Measurements from ENCODE around the gene LCE5A.
"Not testable (repeated sequence)": the region's sequence is repeated elsewhere in the genome, so short reads cannot be mapped to it uniquely, and the experiment has no call there.

LCE5A gene

DNA sequence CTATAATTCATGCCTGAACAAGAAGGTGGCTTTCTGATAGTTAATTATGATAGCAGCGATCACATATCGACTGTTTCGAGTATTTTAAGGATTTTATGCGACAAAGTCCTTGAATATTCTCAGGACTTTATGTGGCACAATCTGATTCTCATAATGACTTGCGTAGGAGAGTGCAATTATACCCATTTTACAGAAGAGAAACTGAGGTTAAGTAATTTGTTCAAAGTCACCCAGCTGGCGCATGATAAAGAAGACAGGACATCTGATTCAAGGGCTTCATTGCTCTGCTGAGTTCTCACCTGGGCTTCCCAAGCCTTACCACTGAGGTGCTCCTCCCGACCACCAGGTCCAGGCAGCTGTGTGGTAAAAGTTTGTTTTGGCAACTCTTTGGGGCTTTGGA lies 5.5 kb downstream of the LCE5A start:
- no peak for DNase-seq (ENCODE audit: low read depth)

DNA sequence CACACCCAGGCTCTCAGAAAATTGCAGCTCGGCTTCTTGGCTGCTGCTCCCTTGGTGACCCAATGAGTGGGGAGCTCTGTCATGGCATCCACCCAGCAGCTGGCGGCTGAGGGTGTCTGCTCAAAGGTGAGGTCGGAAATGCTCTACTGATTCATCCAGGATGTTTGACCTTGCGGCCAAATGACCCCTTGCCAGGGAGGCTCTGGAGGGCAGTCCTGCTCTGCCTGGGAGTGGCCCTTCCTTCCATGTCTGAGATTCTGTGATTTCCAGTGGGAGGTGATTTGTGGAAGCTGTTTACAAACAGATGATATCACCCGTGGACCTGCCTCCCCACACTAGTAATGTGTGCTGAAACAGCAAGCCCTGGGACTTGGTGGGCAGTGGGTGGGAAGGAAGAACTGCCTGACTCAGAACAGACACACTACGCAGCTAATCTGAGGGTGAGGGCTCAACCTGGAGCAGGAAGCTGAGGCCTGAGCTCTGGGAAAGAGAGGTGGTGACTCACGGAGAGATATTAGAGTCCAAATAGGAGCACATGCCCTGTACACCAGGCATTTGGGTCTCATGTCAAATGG lies 6.7 kb downstream of the LCE5A start:
- no peak for DNase-seq (ENCODE audit: low read depth)

DNA sequence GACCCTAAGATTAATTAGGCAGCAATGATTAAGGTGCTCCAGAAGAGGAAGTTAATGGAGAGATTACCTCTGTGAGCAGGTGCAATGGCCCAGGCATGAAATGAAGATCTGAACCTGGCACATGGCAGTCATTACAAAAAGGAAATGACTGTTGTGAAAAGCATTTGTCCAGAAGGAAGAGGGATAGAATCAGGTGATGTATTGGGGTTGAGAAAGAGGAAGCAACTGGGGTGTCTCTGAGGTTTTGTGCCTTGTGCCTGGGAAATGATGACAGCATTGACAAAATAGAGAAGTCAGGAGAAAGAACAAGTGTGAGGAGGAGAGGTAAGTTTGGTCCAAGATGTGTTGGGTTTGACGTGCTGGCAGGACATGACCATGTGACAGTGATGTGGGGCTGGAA lies 9.2 kb downstream of the LCE5A start:
- no peak for DNase-seq (ENCODE audit: low read depth)

DNA sequence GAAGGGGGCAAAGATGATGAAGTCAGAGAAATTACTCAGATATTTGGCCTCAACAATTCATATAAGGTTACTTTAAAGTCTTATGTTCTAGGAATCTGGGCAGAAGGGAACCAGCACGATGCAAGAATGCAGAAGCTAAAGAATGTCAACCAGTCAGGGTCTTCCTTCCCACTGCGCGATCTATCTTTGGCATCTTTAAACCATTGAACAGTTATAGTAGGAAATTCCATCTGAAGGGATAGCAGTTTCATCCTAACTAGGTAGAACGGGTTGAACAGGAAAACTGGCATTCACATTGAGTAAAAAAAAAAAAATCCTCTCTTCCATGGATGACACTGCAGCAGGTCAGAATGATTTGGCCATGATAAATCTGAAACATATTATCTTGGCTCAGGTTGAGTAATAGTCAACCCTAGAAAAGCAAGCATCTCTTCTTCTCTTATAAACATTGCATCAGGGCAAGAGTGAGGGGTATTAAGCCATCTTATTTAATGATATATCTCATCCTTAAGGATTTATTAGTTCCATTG lies 10.0 kb downstream of the LCE5A start:
- DNase-seq (ENCODE audit: low read depth) = no peak

DNA sequence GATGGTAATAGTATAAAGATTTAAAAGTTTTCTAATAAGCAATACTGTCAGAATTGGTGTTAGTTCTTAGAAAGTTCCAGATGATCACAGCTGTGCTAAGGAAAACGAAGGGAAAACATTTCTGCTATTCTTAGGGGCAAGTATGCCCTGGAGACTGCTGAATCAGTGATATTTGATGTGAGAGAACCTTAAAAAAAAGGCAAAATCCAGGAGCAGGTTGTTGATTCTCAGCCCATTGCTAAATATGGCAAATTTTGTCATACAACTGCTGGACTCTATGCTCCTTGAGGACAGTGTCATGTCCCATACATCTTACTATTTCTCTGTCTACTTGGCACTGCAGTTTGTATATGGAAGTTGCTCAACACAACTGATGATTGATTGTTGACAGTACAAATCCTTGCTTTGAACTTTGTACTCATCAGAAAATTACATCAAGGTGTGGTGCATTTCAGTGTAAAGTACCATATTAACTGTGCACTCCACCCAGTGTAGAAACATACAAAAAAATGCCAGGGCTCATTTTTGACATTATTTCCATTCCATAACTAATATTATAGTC lies 14.6 kb downstream of the LCE5A start:
- no peak for DNase-seq (ENCODE audit: low read depth)

DNA sequence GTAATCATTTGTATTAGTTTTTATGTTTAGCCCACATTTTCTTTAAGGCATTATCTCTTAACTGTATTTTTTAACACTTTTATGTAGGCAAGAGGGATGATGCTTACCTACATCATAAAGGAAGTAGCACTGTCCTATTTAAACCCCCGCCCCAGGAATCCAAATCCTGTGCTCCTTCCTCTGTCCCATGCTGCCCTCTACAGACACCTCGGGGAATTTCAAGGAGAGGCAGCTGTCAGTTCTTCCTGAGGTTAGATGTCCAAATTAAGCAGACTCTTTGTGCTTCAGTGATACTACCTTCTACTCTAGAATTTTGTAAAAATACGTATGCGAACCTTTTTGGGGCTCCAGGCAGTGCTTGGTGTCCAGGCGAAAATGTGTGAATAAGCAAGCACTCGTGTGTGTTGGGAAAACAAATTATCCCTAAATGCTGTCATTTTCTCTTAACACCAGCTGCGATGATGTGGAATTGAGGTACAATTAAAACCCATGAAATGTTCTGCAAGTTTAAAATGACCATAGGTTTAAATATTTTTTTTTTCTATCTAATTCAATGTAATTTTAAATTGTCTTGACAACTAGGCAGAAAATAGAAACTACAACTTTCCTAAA lies 22.8 kb downstream of the LCE5A start:
- no peak for DNase-seq (ENCODE audit: low read depth)

DNA sequence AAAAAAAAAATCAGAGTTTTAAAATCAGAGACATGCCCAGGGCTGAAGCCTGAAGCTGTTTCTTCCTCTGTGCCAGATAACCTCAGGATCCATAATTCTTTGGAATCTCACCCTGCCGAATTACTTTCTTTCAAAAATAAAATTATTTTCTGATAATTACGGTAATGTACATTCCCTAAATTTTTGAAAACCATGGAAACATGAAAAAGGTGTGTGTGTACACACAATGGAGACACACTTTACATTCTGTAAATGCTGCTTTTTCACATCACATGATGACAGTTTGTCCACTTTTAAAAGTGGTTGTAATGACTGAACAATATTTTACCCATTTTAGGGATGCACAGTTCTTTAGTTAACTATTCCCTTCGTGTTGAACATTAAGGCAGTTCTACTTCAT lies 25.2 kb downstream of the LCE5A start:
- DNase-seq (ENCODE audit: low read depth) = no peak

DNA sequence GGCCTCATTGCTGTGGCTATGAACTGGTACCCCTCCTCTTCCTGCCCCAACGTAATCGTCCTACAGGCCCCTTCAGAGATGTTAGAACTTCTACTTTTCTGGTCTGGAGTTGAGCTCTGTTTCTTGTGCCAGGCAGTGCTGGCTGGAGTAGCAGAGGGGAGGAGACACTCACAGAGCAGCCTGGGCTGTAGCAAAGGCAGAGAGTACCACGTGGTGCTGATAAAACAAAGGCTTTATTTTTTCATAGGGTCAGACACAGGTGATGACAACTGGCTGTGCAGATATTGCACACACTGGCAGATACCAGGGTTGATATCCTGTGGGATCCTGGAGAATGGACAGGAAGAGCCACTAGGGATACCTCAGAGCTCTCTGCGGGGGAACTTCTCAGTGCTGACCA lies 26.9 kb downstream of the LCE5A start:
- no peak for DNase-seq (ENCODE audit: low read depth)

DNA sequence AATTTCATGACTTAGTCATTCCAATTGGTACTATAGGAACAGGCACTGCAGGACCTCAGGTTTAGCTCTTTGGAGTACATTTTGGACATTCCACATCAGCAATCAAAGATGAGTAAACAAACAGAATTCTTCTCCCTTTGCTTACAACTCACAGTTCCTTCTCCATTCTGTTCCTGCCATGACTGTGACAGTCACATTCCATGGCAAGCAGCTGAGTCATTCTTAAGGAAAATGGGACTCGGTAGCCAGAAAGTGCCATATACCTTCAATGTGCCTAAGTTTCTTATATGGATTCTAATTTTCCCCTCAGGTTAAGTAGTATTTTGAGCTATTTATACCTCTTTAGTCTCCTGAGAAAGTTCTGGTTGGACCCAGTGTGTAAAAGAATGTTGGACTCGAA lies 29.3 kb downstream of the LCE5A start:
- DNase-seq (ENCODE audit: low read depth) = no peak

DNA sequence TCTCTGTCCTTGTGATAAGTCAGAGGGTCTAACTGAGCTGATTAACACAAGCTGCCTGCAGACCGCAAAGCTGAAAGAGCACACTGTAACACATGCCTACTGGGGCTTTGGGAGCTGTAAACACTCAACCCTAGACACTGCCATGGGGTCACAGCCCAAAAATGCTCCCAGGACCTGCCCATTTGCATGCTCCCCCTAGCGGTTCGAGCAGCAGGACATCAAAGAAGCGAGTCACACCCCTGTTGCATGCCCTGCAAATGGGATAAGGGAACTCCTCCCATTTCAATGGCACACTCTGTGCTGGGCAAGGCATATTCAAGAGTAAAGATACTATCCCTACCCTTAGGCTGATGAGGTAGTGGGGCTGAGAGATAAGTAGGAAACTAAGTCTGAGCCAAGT lies 33.2 kb downstream of the LCE5A start:
- DNase-seq (ENCODE audit: low read depth) = no peak

DNA sequence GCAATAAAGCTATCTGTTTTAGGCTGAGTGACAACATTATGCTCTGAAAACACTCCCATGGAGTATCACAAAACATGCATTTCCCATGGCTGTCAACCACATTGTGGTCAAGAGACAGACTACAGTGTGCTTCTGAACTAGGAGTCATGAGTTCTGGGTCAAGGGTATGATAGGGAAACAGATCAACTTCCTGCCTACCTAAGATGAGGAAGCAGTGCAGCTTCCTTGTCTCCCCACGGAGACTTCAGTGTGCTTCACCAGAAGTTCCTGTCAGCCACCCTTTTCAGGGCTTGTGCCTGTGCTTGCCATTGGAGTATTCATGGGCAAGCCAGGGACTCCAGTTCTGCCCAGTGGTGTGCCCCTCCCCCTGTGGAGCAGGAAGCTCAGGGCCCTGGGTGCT lies 36.1 kb downstream of the LCE5A start:
- DNase-seq (ENCODE audit: low read depth) = no peak

DNA sequence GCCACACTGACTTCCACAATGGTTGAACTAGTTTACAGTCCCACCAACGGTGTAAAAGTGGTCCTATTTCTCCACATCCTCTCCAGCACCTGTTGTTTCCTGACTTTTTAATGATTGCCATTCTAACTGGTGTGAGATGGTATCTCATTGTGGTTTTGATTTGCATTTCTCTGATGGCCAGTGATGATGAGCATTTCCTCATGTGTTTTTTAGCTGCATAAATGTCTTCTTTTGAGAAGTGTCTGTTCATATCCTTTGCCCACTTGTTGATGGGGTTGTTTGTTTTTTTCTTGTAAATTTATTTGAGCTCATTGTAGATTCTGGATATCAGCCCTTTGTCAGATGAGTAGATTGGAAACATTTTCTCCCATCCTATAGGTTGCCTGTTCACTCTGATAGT lies 37.8 kb downstream of the LCE5A start:
- not testable (repeated sequence) for DNase-seq (ENCODE audit: low read depth)

All from activated T-helper 1 cell treated with Interleukin-2 at 50 U/mL for 16 hours (primary cell).